ENCODE results near the gene YPEL5. TPM values are rescaled to one million over a fixed set of nuclear protein-coding genes. Genes with fewer than 3 reads are reported as not detected.
A peak's percentile ranks its signal among the peaks of the same experiment; 100 is the strongest.

The YPEL5 gene
- total RNA-seq, 4 donors from 2014 or later, result 34.1 to 65.0 (median 40.7) TPM

DNA sequence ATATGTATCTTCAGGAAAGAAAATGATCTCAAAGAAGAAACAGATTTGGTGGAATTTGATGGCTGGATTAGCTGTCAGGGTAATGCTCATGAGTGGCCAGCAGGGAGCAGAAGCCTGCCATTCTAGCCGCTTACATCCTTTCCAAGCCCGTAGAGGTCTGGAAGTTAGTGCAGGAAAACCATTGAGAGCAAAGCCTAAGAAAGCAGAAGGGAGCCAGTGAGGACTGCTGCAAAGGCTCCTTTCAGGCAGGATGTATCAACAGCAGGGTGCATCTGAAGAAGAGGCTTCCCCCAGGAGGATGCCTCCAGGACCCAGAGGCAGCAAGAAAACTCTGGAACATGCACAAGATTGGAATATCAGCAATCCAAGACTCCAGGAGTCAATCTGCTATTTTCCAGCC, 61.6 kb downstream of the YPEL5 start:
- TF ChIP-seq POLR2A (IDR thresholded peaks at IDR 0.05) (no peak), CTCF (IDR thresholded peaks at IDR 0.05) (peak; percentile 86 to 93 (median 90))
- 0% methylated on average over 2 of the region's 2 CpGs for WGBS, 2 donors
- no peak overlapping the region for H3K27ac ChIP-seq

DNA sequence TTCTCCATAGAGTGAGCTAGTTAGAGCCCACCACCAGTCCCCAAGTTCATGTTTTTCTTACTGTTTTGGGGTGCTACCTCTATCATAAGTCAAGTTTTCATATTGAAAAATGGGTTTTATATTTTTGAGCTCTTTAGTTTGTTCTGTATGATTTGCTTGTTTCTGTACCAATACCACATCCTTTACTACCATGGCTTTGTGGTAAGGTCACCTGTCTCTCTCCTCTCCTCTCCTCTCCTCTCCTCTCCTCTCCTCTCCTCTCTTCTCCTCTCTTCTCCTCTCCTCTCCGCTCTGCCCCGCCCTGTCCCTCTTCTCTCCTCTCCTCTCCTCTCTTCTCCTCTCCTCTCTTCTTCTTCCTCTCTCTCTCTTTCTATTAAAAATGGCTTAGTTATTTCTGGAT, 62.4 kb downstream of the YPEL5 start:
- peaks cover 0 to 7% (median 0%) of the 10 kb centered on the region in 4 donors for H3K27me3 ChIP-seq
- TF ChIP-seq POLR2A (IDR thresholded peaks at IDR 0.05) (no peak), CTCF (IDR thresholded peaks at IDR 0.05) (no peak)
- H3K27ac ChIP-seq, result no peak overlapping the region
- no peaks in the 10 kb centered on the region for H3K9me3 ChIP-seq
- no peak overlapping the region for H3K4me3 ChIP-seq
- 88 to 100% methylated on average over 2 of the region's 2 CpGs for WGBS, 2 donors
- no peaks in the 10 kb centered on the region for H3K36me3 ChIP-seq
- H3K4me1 ChIP-seq, result peaks cover 0 to 4% (median 4%) of the 10 kb centered on the region in 3 donors
- no peak for DNase-seq
- intact Hi-C loops (cut with DNase I), result loop anchor here (5.0 kb wide), 1 partner anchor 498 kb away; no protein-coding TSS in a partner anchor

More for the DNA sequence above, 61.6 kb downstream of the YPEL5 start:
- Histone ChIP-seq H3K36me3 (no peaks in the 10 kb centered on the region), H3K27me3 (peaks cover 0 to 8% (median 0%) of the 10 kb centered on the region in 4 donors), H3K9me3 (no peaks in the 10 kb centered on the region), H3K4me1 (peaks cover 0 to 4% (median 4%) of the 10 kb centered on the region in 3 donors), H3K4me3 (no peak overlapping the region)
- no peak for DNase-seq
- intact Hi-C loops (cut with DNase I), result loop anchor here (5.0 kb wide), 1 partner anchor 499 kb away; no protein-coding TSS in a partner anchor

Small RNA genes lying within 50 kb of the gene (small RNA-seq; reads per million reads assigned to genes)
- gene SNORA10B, result 0 reads per million in 4 donors

Other genes starting within 250 kb of the YPEL5 start
- gene ALK, start 225.4 kb upstream of the YPEL5 start, total RNA-seq, result under 1 TPM in 1 of 4 donors, not detected in 3; 0.19 TPM
- 10 to 100 TPM in 3 of 4 donors, 1 to 10 TPM in 1; 2.4 to 22.7 (median 17.6) TPM for gene LBH, start 84.5 kb downstream of the YPEL5 start, total RNA-seq